ENCODE results near the gene LGI1. TPM values are rescaled to one million over a fixed set of nuclear protein-coding genes. Genes with fewer than 3 reads are reported as not detected.

The LGI1 gene
- total RNA-seq, 1 donor from 2014 or later = not detected

Other genes starting within 250 kb of the LGI1 start
- not detected in 2 replicates for gene FFAR4, start 191.3 kb upstream of the LGI1 start, total RNA-seq
- not detected in 2 replicates for gene RBP4, start 156.7 kb upstream of the LGI1 start, total RNA-seq
- gene PDE6C, start 145.4 kb upstream of the LGI1 start, total RNA-seq = not detected in 2 replicates
- 1.1 and 3.2 TPM in 2 replicates for gene FRA10AC1, start 55.3 kb upstream of the LGI1 start, total RNA-seq
- gene SLC35G1, start 136.0 kb downstream of the LGI1 start, total RNA-seq = 3.1 and 4.4 TPM in 2 replicates
- 0.44 and 2.8 TPM in 2 replicates for gene PLCE1, start 236.0 kb downstream of the LGI1 start, total RNA-seq